Loucy (cell line): ENCODE measurements around the gene NTRK1.

Experiments
- H2AFZ ChIP-seq: fragments of 200-600 bp; sonication (generic); 2 replicates; pipeline ENCODE4 v1.6.0; 2016; ENCODE audit warnings: antibody characterized with exemption, mild to moderate bottlenecking, low read length, moderate library complexity
- H3F3A ChIP-seq: fragments of 200-600 bp; 2 replicates; pipeline ENCODE4 v1.6.0; 2016; ENCODE audit warnings: antibody characterized with exemption, low read depth, mild to moderate bottlenecking
- H3K27me3 ChIP-seq: fragments of 200-600 bp; sonication (generic); 2 replicates; pipeline ENCODE4 v1.6.1; 2014; ENCODE audit warnings: low read length, mild to moderate bottlenecking; ENCODE audit not compliant: insufficient read depth, poor library complexity, severe bottlenecking
- H3K36me3 ChIP-seq: fragments of 200-600 bp; sonication (generic); 2 replicates; pipeline ENCODE4 v1.6.1; 2016; ENCODE audit warnings: low read length; ENCODE audit not compliant: insufficient read depth
- H3K4me1 ChIP-seq: fragments of 200-600 bp; sonication (generic); 2 replicates; pipeline ENCODE4 v1.5.1; 2014; ENCODE audit warnings: low read length, mild to moderate bottlenecking; ENCODE audit not compliant: insufficient read depth, poor library complexity, severe bottlenecking
- H3K4me2 ChIP-seq: fragments of 200-600 bp; sonication (generic); 2 replicates; pipeline ENCODE4 v1.6.0; 2014; ENCODE audit warnings: antibody characterized with exemption, low read length, low read depth, mild to moderate bottlenecking; ENCODE audit not compliant: poor library complexity, severe bottlenecking
- H3K4me3 ChIP-seq: fragments of 200-600 bp; sonication (generic); 2 replicates; pipeline ENCODE4 v1.5.1; 2014; ENCODE audit warnings: low read length, mild to moderate bottlenecking, mixed read lengths; ENCODE audit not compliant: poor library complexity, severe bottlenecking
- H3K79me2 ChIP-seq: fragments of 200-600 bp; sonication (generic); 2 replicates; pipeline ENCODE4 v1.6.1; 2014; ENCODE audit warnings: low read length; ENCODE audit not compliant: insufficient read depth
- H3K9ac ChIP-seq: fragments of 200-600 bp; sonication (generic); 2 replicates; pipeline ENCODE4 v1.6.0; 2014; ENCODE audit warnings: mild to moderate bottlenecking, low read depth, low read length, moderate library complexity; ENCODE audit not compliant: poor library complexity, severe bottlenecking
- H3K9me2 ChIP-seq: fragments of 200-600 bp; sonication (generic); replicated peaks from 2 replicates; pipeline ENCODE4 v1.6.1; 2016; ENCODE audit warnings: low read depth, low read length, mixed read lengths
- H3K9me3 ChIP-seq: fragments of 200-600 bp; sonication (generic); 2 replicates; pipeline ENCODE4 v1.6.1; 2014; ENCODE audit warnings: mild to moderate bottlenecking, antibody characterized with exemption, low read length, low read depth; ENCODE audit not compliant: insufficient read depth
- H4K20me1 ChIP-seq: fragments of 200-600 bp; sonication (generic); 2 replicates; pipeline ENCODE4 v1.6.0; 2014; ENCODE audit warnings: antibody characterized with exemption, low read length, mild to moderate bottlenecking; ENCODE audit not compliant: insufficient read depth, poor library complexity, severe bottlenecking
- CTCF ChIP-seq: fragments of 200-600 bp; sonication (generic); conservative IDR thresholded peaks from 2 replicates; pipeline ENCODE4 v1.5.1; 2014; ENCODE audit warnings: mild to moderate bottlenecking, antibody characterized with exemption, low read length
- EZH2phosphoT487 ChIP-seq: fragments of 200-600 bp; IDR thresholded peaks from 2 replicates; pipeline ENCODE4 v1.6.1; 2018; ENCODE audit warnings: antibody characterized with exemption, mild to moderate bottlenecking, moderate library complexity, borderline replicate concordance

The NTRK1 gene

GRCh38 chr1:156833603-156834002 is 27.1 kb upstream of the NTRK1 start:
- Histone ChIP-seq H3F3A (no peaks in the 10 kb centered on the region), H3K9me3 (no peaks in the 10 kb centered on the region), H3K9ac (no peak overlapping the region), H4K20me1 (no peaks in the 10 kb centered on the region), H3K9me2 (no peaks in the 10 kb centered on the region), H3K4me3 (no peak overlapping the region), H3K36me3 (no peaks in the 10 kb centered on the region), H3K79me2 (no peaks in the 10 kb centered on the region), H3K4me1 (no peaks in the 10 kb centered on the region), H3K27me3 (no peaks in the 10 kb centered on the region), H2AFZ (no peak overlapping the region), H3K4me2 (no peak overlapping the region)
- TF ChIP-seq CTCF (peak; percentile 32; the same call in 1 of the 2 replicates), EZH2phosphoT487 (no peak)

GRCh38 chr1:156834322-156834721 is 26.3 kb upstream of the NTRK1 start:
- Histone ChIP-seq H3K27me3 (no peaks in the 10 kb centered on the region), H3F3A (no peaks in the 10 kb centered on the region), H3K4me1 (no peaks in the 10 kb centered on the region), H3K9me2 (no peaks in the 10 kb centered on the region), H3K4me2 (no peak overlapping the region), H3K9ac (no peak overlapping the region), H3K79me2 (no peaks in the 10 kb centered on the region), H3K36me3 (no peaks in the 10 kb centered on the region), H4K20me1 (no peaks in the 10 kb centered on the region), H3K4me3 (no peak overlapping the region), H3K9me3 (no peaks in the 10 kb centered on the region), H2AFZ (no peak overlapping the region)
- TF ChIP-seq CTCF (no peak), EZH2phosphoT487 (no peak)

GRCh38 chr1:156836041-156836654 is 24.5 kb upstream of the NTRK1 start:
- TF ChIP-seq CTCF (no peak), EZH2phosphoT487 (no peak)
- H3K9me3 ChIP-seq = no peaks in the 10 kb centered on the region
- no peaks in the 10 kb centered on the region for H3F3A ChIP-seq
- no peak overlapping the region for H2AFZ ChIP-seq
- no peak overlapping the region for H3K4me2 ChIP-seq
- H3K79me2 ChIP-seq = no peaks in the 10 kb centered on the region
- no peaks in the 10 kb centered on the region for H3K4me1 ChIP-seq
- no peak overlapping the region for H3K4me3 ChIP-seq
- no peaks in the 10 kb centered on the region for H3K9me2 ChIP-seq
- H3K36me3 ChIP-seq = no peaks in the 10 kb centered on the region
- no peaks in the 10 kb centered on the region for H4K20me1 ChIP-seq
- H3K9ac ChIP-seq = no peak overlapping the region
- no peaks in the 10 kb centered on the region for H3K27me3 ChIP-seq
